GM21447 (cell line): ENCODE data around the gene DLG4.

Experiments
- ATAC-seq: cut with Tn5 transposase; IDR thresholded peaks from one replicate; pipeline ENCODE4 v1.9.1; 2021; ENCODE audit not compliant: unreplicated experiment

DLG4 gene

GRCh38 chr17:7233701-7234082 lies 14.1 kb upstream of the DLG4 start:
- ATAC-seq = no peak

- ATAC-seq = no peak
These were observed 12.5 kb upstream of the DLG4 start for GRCh38 chr17:7232114-7232513.

- no peak for ATAC-seq
These were observed 9.9 kb upstream of the DLG4 start for GRCh38 chr17:7229504-7229903.

DNA sequence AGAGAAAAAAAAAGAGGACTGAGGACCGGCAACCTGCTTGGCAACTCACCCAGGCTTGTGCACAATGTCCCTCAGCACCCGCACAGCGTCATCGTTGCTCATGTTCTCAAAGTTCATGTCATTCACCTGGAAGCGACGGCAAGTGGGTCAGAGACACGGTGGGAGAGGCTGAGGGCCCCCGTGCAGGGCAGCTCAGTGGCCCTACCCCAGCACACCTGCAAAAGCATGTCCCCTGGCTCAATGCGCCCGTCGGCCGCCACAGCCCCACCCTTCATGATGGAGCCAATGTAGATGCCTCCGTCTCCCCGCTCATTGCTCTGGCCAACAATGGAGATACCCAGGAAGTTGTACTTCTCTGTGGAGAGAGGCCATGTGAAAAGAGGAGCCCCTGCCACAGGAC lies 9.3 kb upstream of the DLG4 start:
- ATAC-seq = no peak

DNA sequence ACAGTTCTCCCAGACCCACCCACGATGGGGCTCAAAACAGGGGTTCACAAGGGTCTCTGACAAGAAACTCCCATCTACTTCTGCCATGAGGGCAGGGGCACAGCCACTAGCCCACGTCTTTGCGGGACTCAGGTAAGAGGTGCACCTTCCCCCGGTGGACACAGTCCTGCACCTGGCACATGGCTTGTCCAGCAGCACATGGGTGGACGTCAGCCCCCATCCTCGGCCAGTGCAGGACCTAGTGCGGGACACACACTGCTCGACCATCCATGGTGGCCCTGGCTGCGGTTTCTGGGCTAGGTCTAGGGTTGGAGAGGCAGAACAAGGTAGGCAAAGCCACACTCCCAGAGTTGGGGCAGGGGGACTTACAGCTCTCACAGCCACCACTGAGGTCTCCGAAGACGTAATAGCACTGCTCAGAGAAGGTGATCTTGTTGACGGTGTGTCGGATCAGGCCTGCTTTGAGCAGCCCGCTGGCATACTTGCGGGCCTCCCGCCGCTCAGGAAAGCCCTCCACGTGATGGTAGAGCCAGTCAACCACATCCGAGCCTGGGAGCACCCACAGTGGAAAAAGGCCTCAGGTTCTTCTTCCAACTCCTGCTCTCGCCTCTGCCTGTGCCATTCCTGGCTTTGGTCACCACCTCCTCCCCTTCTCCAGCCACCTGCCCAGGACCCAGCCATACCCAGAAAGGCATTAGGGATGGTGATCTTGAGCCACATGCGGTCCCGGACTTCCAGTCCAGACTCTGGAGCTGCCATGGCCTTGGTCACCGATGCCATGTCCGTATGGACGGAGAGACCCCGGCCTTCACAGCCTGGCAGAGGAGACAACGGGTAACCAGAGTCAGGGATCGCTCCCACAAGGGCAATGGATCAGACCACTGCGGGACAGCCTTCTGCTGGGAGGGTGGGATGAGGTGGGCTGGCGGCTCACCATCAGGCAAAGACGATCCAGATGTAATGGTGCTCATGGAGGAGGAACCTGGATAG lies 7.4 kb upstream of the DLG4 start:
- no peak for ATAC-seq

- ATAC-seq = no peak
These were observed 6.2 kb upstream of the DLG4 start for GRCh38 chr17:7225711-7226331.

DNA sequence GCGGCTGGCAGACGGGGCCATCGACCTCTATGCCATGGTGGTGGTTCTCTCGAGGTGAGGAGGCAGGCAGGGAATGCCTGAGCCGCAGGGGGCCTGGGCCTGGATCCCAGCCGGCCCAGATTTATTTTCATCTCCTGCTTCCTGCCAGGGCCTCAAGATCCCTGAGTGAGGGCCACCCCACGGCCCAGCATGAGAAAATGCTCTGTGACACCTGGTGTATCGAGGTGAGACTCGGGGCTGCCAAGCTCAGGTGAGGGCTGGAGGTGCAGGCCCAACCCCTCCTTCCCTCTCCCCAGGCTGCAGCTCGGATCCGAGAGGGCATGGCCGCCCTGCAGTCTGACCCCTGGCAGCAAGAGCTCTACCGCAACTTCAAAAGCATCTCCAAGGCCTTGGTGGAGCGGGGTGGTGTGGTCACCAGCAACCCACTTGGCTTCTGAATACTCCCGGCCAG lies 5.0 kb upstream of the DLG4 start:
- no peak for ATAC-seq

DNA sequence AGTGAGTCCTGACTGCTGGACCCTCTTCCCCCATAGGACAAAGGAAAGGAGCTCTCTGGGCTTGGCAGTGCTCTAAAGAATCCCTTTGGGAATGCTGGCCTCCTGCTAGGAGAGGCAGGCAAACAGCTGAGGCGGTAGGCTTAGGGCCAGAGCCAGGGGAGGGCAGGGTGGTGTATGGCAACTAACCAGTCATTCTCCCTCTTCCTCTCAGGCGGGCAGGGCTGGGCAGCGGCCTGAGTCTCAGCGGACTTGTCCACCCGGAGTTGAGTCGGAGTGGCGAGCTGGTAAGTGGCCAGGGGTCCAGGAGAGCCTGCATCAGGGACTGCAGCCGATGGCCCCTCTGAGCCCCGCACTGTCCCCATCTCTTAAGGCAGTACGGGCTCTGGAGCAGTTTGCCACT lies 4.5 kb upstream of the DLG4 start:
- ATAC-seq = no peak

DNA sequence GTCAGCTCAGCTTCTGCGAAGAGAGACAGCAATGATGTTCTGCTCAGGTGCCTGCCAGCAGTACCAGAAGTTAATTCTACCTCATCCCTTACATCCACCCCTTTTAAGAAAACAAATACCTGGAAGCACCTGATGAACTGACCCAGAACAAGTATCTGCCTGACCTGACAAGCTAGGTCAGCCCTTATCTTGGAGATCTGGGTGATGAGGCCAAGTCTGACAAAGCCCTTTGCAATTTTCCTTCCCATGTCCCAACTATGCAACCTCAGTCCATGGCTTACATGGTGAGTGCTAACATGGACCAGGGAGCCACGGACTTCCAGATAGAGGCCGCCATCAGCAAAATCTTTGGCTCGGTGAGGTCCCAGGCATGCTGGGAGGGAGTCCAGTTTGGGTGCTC lies 3.7 kb upstream of the DLG4 start:
- ATAC-seq = no peak

DNA sequence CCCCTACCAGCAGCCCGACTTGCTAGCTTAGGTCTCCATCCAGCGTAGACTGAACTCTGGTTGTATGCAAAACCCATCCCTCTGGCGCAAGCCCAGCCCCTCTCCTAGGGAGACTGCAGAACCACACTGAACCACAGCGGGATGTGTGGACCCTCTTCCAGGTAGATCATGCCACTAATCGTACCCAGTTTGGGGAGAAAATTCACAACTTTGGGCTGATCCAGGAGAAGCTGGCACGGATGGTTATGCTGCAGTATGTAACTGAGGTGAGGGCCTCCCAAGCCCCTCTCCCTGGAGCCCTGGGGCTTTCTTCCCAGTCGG lies 3.3 kb upstream of the DLG4 start:
- ATAC-seq = no peak

- ATAC-seq = no peak
These were observed 2.7 kb upstream of the DLG4 start for GRCh38 chr17:7222093-7222971.

DNA sequence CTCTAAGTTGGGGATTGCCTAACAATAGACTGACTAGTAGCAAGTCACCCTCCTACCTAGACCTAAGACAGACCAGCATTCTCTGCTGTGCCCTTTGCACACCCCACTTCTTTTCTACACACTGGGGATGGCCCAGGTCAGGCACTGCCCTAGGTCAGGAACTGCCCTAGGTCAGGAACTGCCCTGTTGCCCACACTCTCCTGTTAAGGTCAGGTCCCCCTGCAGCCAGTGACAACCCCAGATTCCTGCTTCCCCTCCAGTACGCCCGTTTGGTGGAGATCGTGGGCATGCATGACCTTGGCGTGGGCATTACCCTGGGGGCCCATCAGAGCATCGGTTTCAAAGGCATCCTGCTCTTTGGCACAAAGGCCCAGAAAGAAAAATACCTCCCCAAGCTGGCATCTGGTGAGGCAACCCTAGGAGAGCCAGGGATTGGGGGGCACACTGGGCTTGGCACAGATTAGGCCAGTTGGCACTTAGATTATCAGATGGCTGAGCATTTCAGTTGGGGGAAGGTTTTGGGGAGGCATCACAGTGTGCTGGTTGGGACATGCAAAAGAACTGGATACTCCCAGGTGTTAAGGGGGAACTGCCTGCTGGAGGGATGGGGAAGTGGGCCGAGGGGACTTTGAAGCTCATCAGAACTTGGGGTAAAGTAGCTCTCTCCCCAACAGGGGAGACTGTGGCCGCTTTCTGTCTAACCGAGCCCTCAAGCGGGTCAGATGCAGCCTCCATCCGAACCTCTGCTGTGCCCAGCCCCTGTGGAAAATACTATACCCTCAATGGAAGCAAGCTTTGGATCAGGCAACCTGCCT lies 1.8 kb upstream of the DLG4 start:
- no peak for ATAC-seq

GRCh38 chr17:7220593-7221277 lies 1.1 kb upstream of the DLG4 start:
- no peak for ATAC-seq

- ATAC-seq = no peak
These were observed 316 bp downstream of the DLG4 start for GRCh38 chr17:7219229-7219811.

- no peak for ATAC-seq
These were observed 878 bp downstream of the DLG4 start for GRCh38 chr17:7218758-7219157.

GRCh38 chr17:7218166-7218565 lies 1.5 kb downstream of the DLG4 start:
- ATAC-seq = no peak

DNA sequence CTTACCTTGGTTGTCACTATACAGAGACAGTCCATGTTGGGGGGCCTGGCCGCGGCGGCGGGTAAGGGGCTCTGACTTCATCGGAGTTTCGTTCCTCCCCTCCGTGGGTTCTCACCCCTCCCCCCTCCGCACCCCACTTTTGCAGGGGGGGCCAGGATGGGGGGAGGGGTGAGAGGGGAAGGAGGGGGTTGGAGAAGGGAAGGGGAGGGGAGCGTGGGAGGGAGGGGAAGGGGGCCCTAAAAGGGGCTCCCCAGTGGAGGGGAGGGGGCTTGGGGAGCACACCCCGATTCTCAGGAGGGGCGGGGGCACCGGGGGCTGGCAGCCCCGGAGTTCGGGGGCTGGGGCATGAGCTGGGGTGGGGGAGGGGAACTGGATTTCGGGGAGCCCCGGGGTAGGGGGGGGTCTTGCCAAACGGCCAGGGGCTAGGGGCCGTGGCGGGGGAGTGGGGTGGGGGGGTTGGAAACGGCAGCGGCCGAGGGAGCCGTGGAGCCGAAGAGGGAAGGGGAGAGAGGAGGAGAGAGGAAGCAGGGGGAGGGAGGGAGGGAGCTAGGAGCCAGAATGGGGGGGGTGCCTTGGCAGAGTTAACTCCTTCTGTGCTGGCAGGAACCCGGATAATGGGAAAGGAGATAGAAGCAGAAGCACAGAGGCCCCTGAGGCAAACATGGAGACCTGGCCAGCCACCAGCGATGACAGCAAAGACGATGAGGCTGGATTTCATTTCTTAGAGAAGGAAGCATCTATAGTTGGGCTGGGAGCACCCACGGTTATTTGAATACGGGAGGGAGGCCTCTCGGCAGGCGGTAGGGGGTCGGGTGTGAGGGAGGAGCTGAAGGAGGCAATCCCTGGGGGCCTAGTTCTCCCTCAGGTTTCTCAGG lies 2.3 kb downstream of the DLG4 start:
- ATAC-seq = no peak

GRCh38 chr17:7216242-7217112 lies 3.2 kb downstream of the DLG4 start:
- ATAC-seq = no peak
